WTC11 (cell line): ENCODE measurements around the gene NEURL1B. TPM values are rescaled to one million over a fixed set of nuclear protein-coding genes. Genes with fewer than 3 reads are reported as not detected.

Experiments used
- ATAC-seq: fragments of 200-7000 bp; cut with Tn5 transposase; 2 replicates; pipeline ENCODE4 v1.10.0; 2021; ENCODE audit warnings: mild to moderate bottlenecking, moderate library complexity
- CTCF ChIA-PET: fragments of 300-600 bp; sonication (Branson Sonifier 250); formaldehyde crosslinking; loops from one replicate; lab custom pipeline; 2021; ENCODE audit warnings: antibody characterized with exemption; lab: Charles Lee
- POLR2A ChIA-PET: fragments of 350-600 bp; sonication (Branson Sonifier 250); formaldehyde crosslinking; loops from one replicate; lab custom pipeline; 2021; ENCODE audit warnings: antibody characterized with exemption; lab: Charles Lee
- DNase-seq: peaks from one replicate; pipeline ENCODE4 v3.0.0; 2021; ENCODE audit warnings: low spot score
- H3K27ac Mint-ChIP-seq: 2 replicates; pipeline ENCODE4 v1.8.0; 2021; ENCODE audit warnings: mixed read lengths
- H3K27me3 Mint-ChIP-seq: 2 replicates; pipeline ENCODE4 v1.8.0; 2021; ENCODE audit warnings: low read depth, mild to moderate bottlenecking, moderate library complexity, mixed read lengths
- H3K36me3 Mint-ChIP-seq: 2 replicates; pipeline ENCODE4 v1.8.0; 2021; ENCODE audit warnings: mixed read lengths
- H3K4me1 Mint-ChIP-seq: 2 replicates; pipeline ENCODE4 v1.8.0; 2022; ENCODE audit warnings: mixed read lengths
- H3K4me3 Mint-ChIP-seq: 2 replicates; pipeline ENCODE4 v1.8.0; 2021; ENCODE audit warnings: mild to moderate bottlenecking, moderate library complexity, mixed read lengths
- H3K9me3 Mint-ChIP-seq: 2 replicates; pipeline ENCODE4 v1.8.0; 2021; ENCODE audit warnings: mixed read lengths
- AFF4 ChIP-seq: sonication (generic); formaldehyde crosslinking; IDR thresholded peaks from 2 replicates; pipeline ENCODE4 v1.8.1; 2023; ENCODE audit warnings: mild to moderate bottlenecking, missing genetic modification reagents, borderline replicate concordance
- ATF1 ChIP-seq: sonication (generic); formaldehyde crosslinking; IDR thresholded peaks from 2 replicates; pipeline ENCODE4 v1.8.1; 2023; ENCODE audit warnings: mild to moderate bottlenecking, moderate library complexity, missing genetic modification reagents
- CDX4 ChIP-seq: fragments of 250-450 bp; sonication (Bioruptor Pico); IDR thresholded peaks from 2 replicates; pipeline ENCODE4 v1.9.0; 2021; ENCODE audit warnings: moderate library complexity, mild to moderate bottlenecking, inconsistent platforms, borderline replicate concordance
- CREM ChIP-seq: sonication (generic); formaldehyde crosslinking; IDR thresholded peaks from 2 replicates; pipeline ENCODE4 v1.8.1; 2022; ENCODE audit warnings: mild to moderate bottlenecking, missing genetic modification reagents, moderate library complexity
- E2F1 ChIP-seq: sonication (generic); formaldehyde crosslinking; IDR thresholded peaks from 2 replicates; pipeline ENCODE4 v1.8.0; 2022; ENCODE audit warnings: mild to moderate bottlenecking, missing genetic modification reagents
- ESRRA ChIP-seq: sonication (generic); formaldehyde crosslinking; IDR thresholded peaks from 2 replicates; pipeline ENCODE4 v1.8.1; 2022; ENCODE audit warnings: mild to moderate bottlenecking, missing genetic modification reagents, borderline replicate concordance
- FOXP1 ChIP-seq: sonication (generic); formaldehyde crosslinking; IDR thresholded peaks from 2 replicates; pipeline ENCODE4 v1.8.0; 2022; ENCODE audit warnings: missing genetic modification reagents, mild to moderate bottlenecking, moderate library complexity, borderline replicate concordance
- GTF2I ChIP-seq: fragments of 250-450 bp; sonication (Bioruptor Pico); conservative IDR thresholded peaks from 2 replicates; pipeline ENCODE4 v1.4.0; 2021; ENCODE audit warnings: mild to moderate bottlenecking
- HMGA2 ChIP-seq: fragments of 250-450 bp; sonication (Bioruptor Pico); IDR thresholded peaks from 2 replicates; pipeline ENCODE4 v1.4.0; 2021; ENCODE audit warnings: mild to moderate bottlenecking, moderate library complexity
- HMGXB4 ChIP-seq: sonication (generic); formaldehyde crosslinking; IDR thresholded peaks from 2 replicates; pipeline ENCODE4 v1.8.1; 2023; ENCODE audit warnings: mild to moderate bottlenecking, moderate library complexity, missing genetic modification reagents
- IRF2 ChIP-seq: sonication (generic); formaldehyde crosslinking; IDR thresholded peaks from 2 replicates; pipeline ENCODE4 v1.8.0; 2022; ENCODE audit warnings: low read depth, missing genetic modification reagents, borderline replicate concordance
- PRDM15 ChIP-seq: sonication (generic); formaldehyde crosslinking; IDR thresholded peaks from 2 replicates; pipeline ENCODE4 v1.8.0; 2022; ENCODE audit warnings: missing genetic modification reagents
- USF1 ChIP-seq: sonication (generic); formaldehyde crosslinking; IDR thresholded peaks from 2 replicates; pipeline ENCODE4 v1.8.0; 2022; ENCODE audit warnings: mild to moderate bottlenecking, missing genetic modification reagents
- ZNF121 ChIP-seq: sonication (generic); formaldehyde crosslinking; IDR thresholded peaks from 2 replicates; pipeline ENCODE4 v1.8.0; 2023; ENCODE audit warnings: missing genetic modification reagents
- ZNF219 ChIP-seq: sonication (generic); formaldehyde crosslinking; IDR thresholded peaks from 2 replicates; pipeline ENCODE4 v1.8.0; 2023; ENCODE audit warnings: missing genetic modification reagents, mild to moderate bottlenecking, borderline replicate concordance
- ZNF396 ChIP-seq: fragments of 250-450 bp; sonication (Bioruptor Pico); IDR thresholded peaks from 2 replicates; pipeline ENCODE4 v1.8.0; 2021; ENCODE audit warnings: mild to moderate bottlenecking, moderate library complexity, borderline replicate concordance
- ZNF425 ChIP-seq: fragments of 250-450 bp; sonication (Bioruptor Pico); conservative IDR thresholded peaks from 2 replicates; pipeline ENCODE4 v1.9.0; 2021; ENCODE audit warnings: mild to moderate bottlenecking
- ZNF512 ChIP-seq: sonication (generic); formaldehyde crosslinking; IDR thresholded peaks from 2 replicates; pipeline ENCODE4 v1.8.1; 2022; ENCODE audit warnings: missing genetic modification reagents, borderline replicate concordance
- ZNF671 ChIP-seq: fragments of 250-450 bp; sonication (Bioruptor Pico); IDR thresholded peaks from 2 replicates; pipeline ENCODE4 v1.8.0; 2021; ENCODE audit warnings: mild to moderate bottlenecking
- total RNA-seq: library from RNA; stranded (reverse); gene quantifications from 3 replicates; pipeline ENCODE4 v1.2.3, GENCODE V29; 2021

NEURL1B gene
- total RNA-seq, 1 experiment from 2014 or later: 9.8 TPM

GRCh38 chr5:172659570-172659908 is 18.5 kb downstream of the NEURL1B start (continued):
- TF ChIP-seq CDX4 (CRISPR knock-in tag) (no peak), FOXP1 (CRISPR knock-in tag) (no peak)
- TF ChIP-seq, all 79 proteins: peak for 0

- Mint-ChIP-seq H3K27ac (0 out of 2 replicates have a peak overlapping the region, but pooled peaks have one; percentile 14), H3K4me3 (no peak overlapping the region), H3K27me3 (peaks cover 18% of the 10 kb centered on the region), H3K4me1 (peaks cover 11% of the 10 kb centered on the region), H3K36me3 (peaks cover 18% of the 10 kb centered on the region), H3K9me3 (peaks cover 19% of the 10 kb centered on the region)
- ChIA-PET CTCF (interaction anchor here (0.7 to 1.6 kb wide), 9 partner anchors 9 to 208 kb away, joined by 3 to 7 read pairs (median 3); partner anchors contain the start of gene NEURL1B), POLR2A (interaction anchor here (1.6 kb wide), 1 partner anchor 74 kb away, joined by 4 read pairs; no protein-coding TSS in a partner anchor)
- DNase-seq: peak; percentile 30
- ATAC-seq: peak; percentile 58
- TF ChIP-seq ZNF671 (no peak), E2F1 (no peak), IRF2 (CRISPR knock-in tag) (no peak), AFF4 (no peak), ATF1 (no peak), HMGA2 (CRISPR knock-in tag) (no peak), ZNF512 (CRISPR knock-in tag) (no peak), CREM (CRISPR knock-in tag) (no peak), GTF2I (CRISPR knock-in tag) (no peak), USF1 (CRISPR knock-in tag) (no peak), ZNF425 (no peak), ZNF121 (CRISPR knock-in tag) (no peak), ESRRA (CRISPR knock-in tag) (no peak), ZNF396 (CRISPR knock-in tag) (no peak), PRDM15 (CRISPR knock-in tag) (no peak), HMGXB4 (CRISPR knock-in tag) (no peak), ZNF219 (CRISPR knock-in tag) (no peak)
Measured at GRCh38 chr5:172659909-172660628, 19.0 kb downstream of the NEURL1B start.
